Cardiac septum (tissue), 1 donor: ENCODE data around the gene CHCHD3. TPM values are rescaled to one million over a fixed set of nuclear protein-coding genes. Genes with fewer than 3 reads are reported as not detected.
"Not testable (repeated sequence)": the region's sequence is repeated elsewhere in the genome, so short reads cannot be mapped to it uniquely, and the experiment has no call there.

Experiments
- DNase-seq: peaks from one replicate; pipeline ENCODE4 v3.0.0-alpha.2; 2020; ENCODE audit warnings: low spot score
- intact Hi-C: fragments of 100-400 bp; cut with DNase I; formaldehyde crosslinking; loops from one replicate; pipeline ENCODE4 v1.14.0; 2022
- total RNA-seq: library from RNA; stranded (reverse); fragmentation: NEBNext Ultra II Directional; extraction: Animal tissue kit (Norgen Biotek cat#: 25700); gene quantifications from one replicate; pipeline ENCODE4 v1.2.1, GENCODE V29; 2021
- donor health status: DM: no; HTN: no; CAD: no.

Gene CHCHD3
- total RNA-seq, 1 donor from 2014 or later, result 138 TPM

GRCh38 chr7:133051066-133051465 lies 30.8 kb downstream of the CHCHD3 start:
- intact Hi-C loops, result no loop called here
- DNase-seq, result no peak

GRCh38 chr7:133050200-133050995 lies 31.5 kb downstream of the CHCHD3 start:
- DNase-seq, result no peak
- intact Hi-C loops, result no loop called here

- intact Hi-C loops, result no loop called here
- no peak for DNase-seq
These were observed 33.3 kb downstream of the CHCHD3 start for GRCh38 chr7:133048589-133048988.

- intact Hi-C loops, result no loop called here
- no peak for DNase-seq
These were observed 34.6 kb downstream of the CHCHD3 start for GRCh38 chr7:133047321-133047720.

GRCh38 chr7:133044722-133045473 lies 37.0 kb downstream of the CHCHD3 start:
- no peak for DNase-seq
- intact Hi-C loops, result no loop called here

- DNase-seq, result no peak
- intact Hi-C loops, result no loop called here
These were observed 41.2 kb downstream of the CHCHD3 start for GRCh38 chr7:133040674-133041073.

GRCh38 chr7:133040178-133040577 lies 41.7 kb downstream of the CHCHD3 start:
- DNase-seq, result no peak
- intact Hi-C loops, result no loop called here

GRCh38 chr7:133039614-133040013 lies 42.3 kb downstream of the CHCHD3 start:
- DNase-seq, result no peak
- intact Hi-C loops, result no loop called here

- intact Hi-C loops, result no loop called here
- DNase-seq, result no peak
These were observed 45.6 kb downstream of the CHCHD3 start for GRCh38 chr7:133036289-133036688.

GRCh38 chr7:133035240-133035639 lies 46.6 kb downstream of the CHCHD3 start:
- intact Hi-C loops, DNase-seq: not testable (repeated sequence)

- intact Hi-C loops, result no loop called here
- no peak for DNase-seq
These were observed 51.5 kb downstream of the CHCHD3 start for GRCh38 chr7:133030346-133030745.

- intact Hi-C loops, result no loop called here
- no peak for DNase-seq
These were observed 52.4 kb downstream of the CHCHD3 start for GRCh38 chr7:133029463-133029862.

- intact Hi-C loops, result no loop called here
- DNase-seq, result no peak
These were observed 54.5 kb downstream of the CHCHD3 start for GRCh38 chr7:133027397-133027796.

- DNase-seq, result no peak
- intact Hi-C loops, result no loop called here
These were observed 55.6 kb downstream of the CHCHD3 start for GRCh38 chr7:133026210-133026859.

GRCh38 chr7:133025056-133025455 lies 56.8 kb downstream of the CHCHD3 start:
- intact Hi-C loops, result no loop called here
- DNase-seq, result no peak

- intact Hi-C loops, result no loop called here
- no peak for DNase-seq
These were observed 57.3 kb downstream of the CHCHD3 start for GRCh38 chr7:133024596-133024995.

- intact Hi-C loops, result no loop called here
These were observed 58.4 kb downstream of the CHCHD3 start for GRCh38 chr7:133023370-133024071.

GRCh38 chr7:133022661-133023060 lies 59.2 kb downstream of the CHCHD3 start:
- DNase-seq, result no peak
- intact Hi-C loops, result no loop called here

More at GRCh38 chr7:133023370-133024071, 58.4 kb downstream of the CHCHD3 start:
- DNase-seq, result no peak

GRCh38 chr7:133021196-133021595 lies 60.7 kb downstream of the CHCHD3 start:
- DNase-seq, result no peak
- intact Hi-C loops, result no loop called here

- DNase-seq, result no peak
These were observed 61.4 kb downstream of the CHCHD3 start for GRCh38 chr7:133020496-133020895.

More at GRCh38 chr7:133020496-133020895, 61.4 kb downstream of the CHCHD3 start:
- intact Hi-C loops, result no loop called here
